Activated CD8-positive, alpha-beta memory T cell treated with anti-CD3 and anti-CD28 coated beads for 1 hour (primary cell): ENCODE measurements around the gene VWC2L.

Experiments
- DNase-seq, 2 donors: peaks; one replicate each; pipeline ENCODE4 v3.0.0-alpha.2; 2020; ENCODE audit warnings: low read depth in 1 of 2; ENCODE audit errors: extremely low read depth in 1 of 2

The VWC2L gene

GRCh38 chr2:214410918-214411554 is at the start of gene VWC2L:
TSS of gene VWC2L (plus strand) at chr2:214411054. CDS start at chr2:214414194, 3,140 bp downstream.
- peak in 1 of 2 donors; percentile 0 for DNase-seq

GRCh38 chr2:214361116-214361515 is 49.7 kb upstream of the VWC2L start:
- no peak for DNase-seq

GRCh38 chr2:214365549-214365948 is 45.3 kb upstream of the VWC2L start:
- no peak for DNase-seq

- DNase-seq: no peak
Observed at GRCh38 chr2:214367171-214367570, 43.7 kb upstream of the VWC2L start.

GRCh38 chr2:214376618-214377285 is 34.1 kb upstream of the VWC2L start:
- DNase-seq: no peak

- no peak for DNase-seq
Observed at GRCh38 chr2:214377286-214377624, 33.6 kb upstream of the VWC2L start.

- no peak for DNase-seq
Observed at GRCh38 chr2:214378455-214379103, 32.3 kb upstream of the VWC2L start.

GRCh38 chr2:214379227-214379626 is 31.6 kb upstream of the VWC2L start:
- no peak for DNase-seq

- DNase-seq: no peak
Observed at GRCh38 chr2:214380681-214381080, 30.2 kb upstream of the VWC2L start.

GRCh38 chr2:214382229-214382628 is 28.6 kb upstream of the VWC2L start:
- DNase-seq: no peak

GRCh38 chr2:214386720-214387119 is 24.1 kb upstream of the VWC2L start:
- no peak for DNase-seq

GRCh38 chr2:214389334-214389733 is 21.5 kb upstream of the VWC2L start:
- DNase-seq: no peak

- no peak for DNase-seq
Observed at GRCh38 chr2:214393796-214394195, 17.1 kb upstream of the VWC2L start.

GRCh38 chr2:214395040-214395439 is 15.8 kb upstream of the VWC2L start:
- DNase-seq: no peak

GRCh38 chr2:214401580-214401979 is 9.3 kb upstream of the VWC2L start:
- no peak for DNase-seq

- DNase-seq: no peak
Observed at GRCh38 chr2:214410128-214410775, 602 bp upstream of the VWC2L start.

- no peak for DNase-seq
Observed at GRCh38 chr2:214412679-214413078, 1.8 kb downstream of the VWC2L start.

GRCh38 chr2:214436470-214436869 is 25.6 kb downstream of the VWC2L start:
- DNase-seq: no peak

- DNase-seq: no peak
Observed at GRCh38 chr2:214450118-214450894, 39.5 kb downstream of the VWC2L start.

GRCh38 chr2:214451516-214452275 is 40.8 kb downstream of the VWC2L start:
- no peak for DNase-seq
